H9 (cell line): Measurements from ENCODE around the gene LRRC30. TPM values are rescaled to one million over a fixed set of nuclear protein-coding genes. Genes with fewer than 3 reads are reported as not detected.

Experiments
- DNase-seq: peaks from one replicate; pipeline ENCODE4 v3.0.0-alpha.2; 2017
- H2AFZ ChIP-seq: one replicate; pipeline ENCODE4 v1.6.1; 2013; ENCODE audit warnings: mild to moderate bottlenecking, low read length, control low read depth, moderate library complexity
- H2AK5ac ChIP-seq: 2 replicates; pipeline ENCODE4 v1.6.1; 2013; ENCODE audit warnings: low read length, control low read depth, mixed read lengths; ENCODE audit not compliant: insufficient read length
- H2BK120ac ChIP-seq: one replicate; pipeline ENCODE4 v1.6.1; 2013; ENCODE audit warnings: low read depth, mild to moderate bottlenecking, low read length, control low read depth, inconsistent platforms; ENCODE audit not compliant: poor library complexity, severe bottlenecking
- H2BK12ac ChIP-seq: 2 replicates; pipeline ENCODE4 v1.6.1; 2013; ENCODE audit warnings: low read length, control low read depth, mixed read lengths, low read depth; ENCODE audit not compliant: insufficient read length
- H2BK15ac ChIP-seq: 2 replicates; pipeline ENCODE4 v1.6.1; 2013; ENCODE audit warnings: low read depth, low read length, control low read depth
- H2BK20ac ChIP-seq: one replicate; pipeline ENCODE4 v1.6.1; 2013; ENCODE audit warnings: low read depth, mild to moderate bottlenecking, low read length, control low read depth, inconsistent platforms; ENCODE audit not compliant: poor library complexity, severe bottlenecking
- H2BK5ac ChIP-seq: 2 replicates; pipeline ENCODE4 v1.6.1; 2013; ENCODE audit warnings: low read length, control low read depth, mixed read lengths; ENCODE audit not compliant: insufficient read length
- H3K14ac ChIP-seq: 2 replicates; pipeline ENCODE4 v1.6.1; 2013; ENCODE audit warnings: low read length, control low read depth; ENCODE audit not compliant: insufficient read depth
- H3K18ac ChIP-seq: 2 replicates; pipeline ENCODE4 v1.6.1; 2013; ENCODE audit warnings: low read depth, mild to moderate bottlenecking, mixed read lengths, low read length, control low read depth; ENCODE audit not compliant: insufficient read length
- H3K23ac ChIP-seq: 2 replicates; pipeline ENCODE4 v1.6.1; 2013; ENCODE audit warnings: low read length, control low read depth, mixed read lengths, low read depth; ENCODE audit not compliant: insufficient read length
- H3K23me2 ChIP-seq: 2 replicates; pipeline ENCODE4 v1.6.1; 2013; ENCODE audit warnings: low read depth, mild to moderate bottlenecking, mixed read lengths, low read length, control low read depth; ENCODE audit not compliant: insufficient read length, poor library complexity, severe bottlenecking
- H3K27ac ChIP-seq: 2 replicates; pipeline ENCODE4 v1.5.1; 2013; ENCODE audit warnings: low read length, control low read depth, mixed read lengths, low read depth; ENCODE audit not compliant: insufficient read length
- H3K27me3 ChIP-seq: 2 replicates; pipeline ENCODE4 v1.6.1; 2013; ENCODE audit warnings: low read length, control low read depth, inconsistent platforms; ENCODE audit not compliant: insufficient read depth
- H3K4ac ChIP-seq: 2 replicates; pipeline ENCODE4 v1.6.1; 2013; ENCODE audit warnings: low read depth, mild to moderate bottlenecking, control low read depth, inconsistent platforms, low read length, moderate library complexity
- H3K4me1 ChIP-seq: 2 replicates; pipeline ENCODE4 v1.6.1; 2013; ENCODE audit warnings: low read length, control low read depth, inconsistent platforms; ENCODE audit not compliant: insufficient read depth
- H3K4me2 ChIP-seq: 2 replicates; pipeline ENCODE4 v1.6.1; 2013; ENCODE audit warnings: low read length, control low read depth, mixed read lengths; ENCODE audit not compliant: insufficient read length, insufficient read depth
- H3K56ac ChIP-seq: 2 replicates; pipeline ENCODE4 v1.6.1; 2013; ENCODE audit warnings: low read depth, mild to moderate bottlenecking, mixed read lengths, low read length, control low read depth; ENCODE audit not compliant: insufficient read length
- H3K79me1 ChIP-seq: 2 replicates; pipeline ENCODE4 v1.6.1; 2013; ENCODE audit warnings: low read depth, mild to moderate bottlenecking, moderate library complexity, low read length, control low read depth, inconsistent platforms; ENCODE audit not compliant: insufficient read depth, poor library complexity, severe bottlenecking
- H3K79me2 ChIP-seq: 2 replicates; pipeline ENCODE4 v1.6.1; 2013; ENCODE audit warnings: low read length, control low read depth, inconsistent platforms; ENCODE audit not compliant: insufficient read depth
- H3K9ac ChIP-seq: 2 replicates; pipeline ENCODE4 v1.6.1; 2013; ENCODE audit warnings: low read length, control low read depth, mixed read lengths; ENCODE audit not compliant: insufficient read length; ENCODE audit errors: extremely low read depth
- H3K9me3 ChIP-seq: one replicate; pipeline ENCODE4 v1.6.1; 2013; ENCODE audit warnings: low read depth, low read length, inconsistent platforms; ENCODE audit not compliant: control insufficient read depth
- H3T11ph ChIP-seq: one replicate; pipeline ENCODE4 v1.6.1; 2013; ENCODE audit warnings: mild to moderate bottlenecking, low read length, control low read depth, inconsistent platforms
- H4K20me1 ChIP-seq: one replicate; pipeline ENCODE4 v1.6.1; 2013; ENCODE audit not compliant: control insufficient read depth, insufficient read length, insufficient read depth
- H4K5ac ChIP-seq: 2 replicates; pipeline ENCODE4 v1.6.1; 2013; ENCODE audit warnings: low read depth, mild to moderate bottlenecking, mixed read lengths, low read length, control low read depth; ENCODE audit not compliant: insufficient read length
- H4K8ac ChIP-seq: replicated peaks from 2 replicates; pipeline ENCODE4 v1.6.1; 2013; ENCODE audit warnings: low read length, control low read depth, mixed read lengths, low read depth; ENCODE audit not compliant: insufficient read length
- H4K91ac ChIP-seq: 2 replicates; pipeline ENCODE4 v1.6.1; 2013; ENCODE audit warnings: low read depth, mild to moderate bottlenecking, moderate library complexity, mixed read lengths, low read length, control low read depth; ENCODE audit not compliant: insufficient read length
- H3K27ac Mint-ChIP-seq, 3 experiments: 2 replicates in 2 of 3; 3 replicates in 1 of 3; pipeline ENCODE4 v1.8.0; 2020 to 2021; ENCODE audit warnings: mixed read lengths in 3 of 3, mild to moderate bottlenecking in 1 of 3, moderate library complexity in 1 of 3
- H3K27me3 Mint-ChIP-seq: 2 replicates; pipeline ENCODE4 v1.8.0; 2021; ENCODE audit warnings: low read depth, mild to moderate bottlenecking, moderate library complexity, mixed read lengths
- H3K36me3 Mint-ChIP-seq, 3 experiments: 2 replicates in 2 of 3; 3 replicates in 1 of 3; pipeline ENCODE4 v1.8.0; 2020 to 2021; ENCODE audit warnings: low read depth in 3 of 3, mixed read lengths in 3 of 3; ENCODE audit not compliant: insufficient read depth in 1 of 3
- H3K4me1 Mint-ChIP-seq, 2 experiments: 2 replicates each; pipeline ENCODE4 v1.8.0; 2020; ENCODE audit warnings: mixed read lengths in 2 of 2
- H3K4me3 Mint-ChIP-seq, 2 experiments: 2 replicates in 1 of 2; 3 replicates in 1 of 2; pipeline ENCODE4 v1.8.0; 2020 to 2021; ENCODE audit warnings: mild to moderate bottlenecking in 2 of 2, mixed read lengths in 2 of 2, moderate library complexity in 1 of 2
- H3K9me3 Mint-ChIP-seq, 2 experiments: 2 replicates in 1 of 2; 3 replicates in 1 of 2; pipeline ENCODE4 v1.8.0; 2020; ENCODE audit warnings: mild to moderate bottlenecking in 2 of 2, mixed read lengths in 2 of 2, moderate library complexity in 1 of 2
- total RNA-seq: library from RNA; stranded (reverse); gene quantifications from 2 replicates; pipeline ENCODE4 v1.2.1, GENCODE V29; 2021
- TF ChIP-seq, protein P1 (sequence below): fragments of 200-600 bp; sonication (generic); conservative IDR thresholded peaks from 3 replicates; pipeline ENCODE4 v1.8.0; 2021; ENCODE audit warnings: antibody characterized with exemption, mild to moderate bottlenecking

LRRC30 gene
- total RNA-seq, 1 experiment from 2014 or later = not detected

GRCh38 chr18:7205346-7205745 lies 25.5 kb upstream of the LRRC30 start:
- Histone ChIP-seq H3K18ac (no peak overlapping the region), H4K20me1 (no peaks in the 10 kb centered on the region), H3K27ac (no peak overlapping the region), H3K79me1 (no peaks in the 10 kb centered on the region), H2BK15ac (no peak overlapping the region), H2BK12ac (no peak overlapping the region), H3K27me3 (no peaks in the 10 kb centered on the region; the same call in 1 of the 2 replicates), H4K8ac (no peak overlapping the region), H3K79me2 (no peaks in the 10 kb centered on the region), H3K23me2 (no peaks in the 10 kb centered on the region), H4K91ac (no peak overlapping the region), H2BK5ac (no peak overlapping the region), H3T11ph (no peak overlapping the region), H3K9ac (no peak overlapping the region), H3K56ac (no peak overlapping the region), H2AFZ (no peak overlapping the region), H3K4me2 (no peak overlapping the region), H3K9me3 (no peaks in the 10 kb centered on the region), H3K4ac (no peak overlapping the region), H3K14ac (no peak overlapping the region), H3K23ac (no peak overlapping the region), H4K5ac (no peak overlapping the region), H2AK5ac (no peak overlapping the region), H3K4me1 (peaks cover 3% of the 10 kb centered on the region), H2BK120ac (no peak overlapping the region), H2BK20ac (no peak overlapping the region)
- no peak for DNase-seq
- Mint-ChIP-seq H3K27me3 (no peaks in the 10 kb centered on the region), H3K4me1 (peaks cover 21 to 33% of the 10 kb centered on the region in 2 experiments), H3K4me3 (no peak overlapping the region), H3K36me3 (no peaks in the 10 kb centered on the region), H3K27ac (no peak overlapping the region), H3K9me3 (no peaks in the 10 kb centered on the region)
- TF ChIP-seq, protein P1, sequence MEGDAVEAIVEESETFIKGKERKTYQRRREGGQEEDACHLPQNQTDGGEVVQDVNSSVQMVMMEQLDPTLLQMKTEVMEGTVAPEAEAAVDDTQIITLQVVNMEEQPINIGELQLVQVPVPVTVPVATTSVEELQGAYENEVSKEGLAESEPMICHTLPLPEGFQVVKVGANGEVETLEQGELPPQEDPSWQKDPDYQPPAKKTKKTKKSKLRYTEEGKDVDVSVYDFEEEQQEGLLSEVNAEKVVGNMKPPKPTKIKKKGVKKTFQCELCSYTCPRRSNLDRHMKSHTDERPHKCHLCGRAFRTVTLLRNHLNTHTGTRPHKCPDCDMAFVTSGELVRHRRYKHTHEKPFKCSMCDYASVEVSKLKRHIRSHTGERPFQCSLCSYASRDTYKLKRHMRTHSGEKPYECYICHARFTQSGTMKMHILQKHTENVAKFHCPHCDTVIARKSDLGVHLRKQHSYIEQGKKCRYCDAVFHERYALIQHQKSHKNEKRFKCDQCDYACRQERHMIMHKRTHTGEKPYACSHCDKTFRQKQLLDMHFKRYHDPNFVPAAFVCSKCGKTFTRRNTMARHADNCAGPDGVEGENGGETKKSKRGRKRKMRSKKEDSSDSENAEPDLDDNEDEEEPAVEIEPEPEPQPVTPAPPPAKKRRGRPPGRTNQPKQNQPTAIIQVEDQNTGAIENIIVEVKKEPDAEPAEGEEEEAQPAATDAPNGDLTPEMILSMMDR = no peak
